NCI-H748 (cell line): Measurements from ENCODE around the gene PIP5KL1.
A peak's percentile ranks its signal among the peaks of the same experiment; 100 is the strongest.

Experiments
- DNase-seq: peaks from one replicate; lab custom pipeline; 2025; ENCODE audit not compliant: unreplicated experiment; lab: John Stamatoyannopoulos, UW

PIP5KL1 gene

GRCh38 chr9:127916720-127917581, 13.6 kb downstream of the PIP5KL1 start, which contains the start of gene ST6GALNAC4:
ST6GALNAC4 (minus strand) TSS chr9:127917041; CDS start chr9:127916419, 622 bp downstream.
- DNase-seq = peak; percentile 89

- DNase-seq = no peak
These were observed 14.5 kb downstream of the PIP5KL1 start for GRCh38 chr9:127915801-127916719.

- no peak for DNase-seq
These were observed 15.2 kb downstream of the PIP5KL1 start for GRCh38 chr9:127915325-127915752.

DNA sequence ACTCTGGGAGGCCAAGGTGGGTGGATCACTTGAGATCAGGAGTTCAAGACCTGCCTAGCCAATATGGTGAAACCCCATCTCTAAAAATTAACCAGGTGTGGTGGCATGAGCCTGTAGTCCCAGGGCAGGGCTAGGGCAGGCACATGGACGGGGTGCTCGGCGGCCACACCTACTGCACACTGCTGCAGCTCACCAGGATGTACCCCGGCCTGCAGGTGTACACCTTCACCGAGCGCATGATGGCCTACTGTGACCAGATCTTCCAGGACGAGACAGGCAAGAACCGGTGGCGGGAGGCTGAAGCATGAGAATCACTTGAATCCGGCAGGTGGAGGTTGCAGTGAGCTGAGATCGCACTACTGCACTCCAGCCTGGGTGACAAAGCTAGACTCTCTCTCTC, 16.9 kb downstream of the PIP5KL1 start:
- no peak for DNase-seq

- DNase-seq = peak; percentile 23
These were observed 17.7 kb downstream of the PIP5KL1 start for GRCh38 chr9:127912882-127913281.

GRCh38 chr9:127912296-127912695, 18.3 kb downstream of the PIP5KL1 start:
- DNase-seq = no peak

- no peak for DNase-seq
These were observed 19.9 kb downstream of the PIP5KL1 start for GRCh38 chr9:127910613-127911205.

GRCh38 chr9:127909839-127910273, 20.7 kb downstream of the PIP5KL1 start:
- no peak for DNase-seq

DNA sequence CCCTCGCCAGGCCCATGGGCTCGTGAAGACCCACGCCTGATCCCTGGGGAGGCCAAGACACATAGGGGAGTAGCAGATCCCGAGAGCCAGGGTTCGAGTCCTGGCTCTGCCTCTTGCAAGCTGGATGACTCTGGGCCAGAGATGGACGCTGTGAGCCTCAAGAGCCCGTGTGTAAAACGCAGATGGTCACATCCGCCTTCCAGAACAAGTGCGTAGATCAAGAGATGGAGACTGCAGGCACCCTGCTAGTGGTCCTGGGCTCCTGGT, 22.0 kb downstream of the PIP5KL1 start:
- DNase-seq = no peak

GRCh38 chr9:127907867-127908659, 22.5 kb downstream of the PIP5KL1 start:
- DNase-seq = no peak

- DNase-seq = no peak
These were observed 24.8 kb downstream of the PIP5KL1 start for GRCh38 chr9:127905788-127906191.

DNA sequence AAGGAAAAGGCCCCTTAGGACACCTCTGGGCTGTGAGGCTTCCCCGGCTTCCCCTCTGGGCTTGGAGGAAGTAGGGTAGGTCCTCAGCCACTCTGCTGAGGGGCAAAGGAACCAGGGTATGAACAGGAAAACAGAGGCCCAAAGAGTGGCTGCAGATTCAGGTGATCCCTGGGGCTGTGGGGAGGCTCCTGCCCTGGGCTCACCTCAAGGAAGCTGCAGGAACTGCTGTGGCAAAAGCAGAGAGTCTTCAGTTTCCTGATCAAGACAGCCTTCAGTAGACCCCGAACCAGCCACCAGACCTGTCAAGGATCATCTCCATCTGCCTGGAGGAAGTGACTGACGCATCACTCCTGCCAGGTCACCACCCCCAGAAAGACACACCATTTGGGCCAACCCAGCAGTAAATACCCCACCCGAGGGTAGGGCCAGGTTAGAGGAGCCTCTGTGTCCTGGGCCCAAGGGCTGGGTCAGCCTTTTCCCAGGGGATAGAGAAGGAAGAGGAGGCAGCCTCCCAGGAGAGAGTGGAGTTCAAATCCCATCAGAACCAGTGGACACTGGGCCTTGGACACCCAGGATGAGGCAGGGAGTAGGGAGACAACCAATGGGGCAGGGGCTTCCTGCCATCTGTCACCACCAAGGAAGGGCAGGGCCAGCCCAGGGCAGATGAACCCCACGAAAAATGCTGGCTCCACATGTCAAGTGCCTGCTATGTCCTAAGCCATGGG, 25.4 kb downstream of the PIP5KL1 start:
- DNase-seq = no peak

DNA sequence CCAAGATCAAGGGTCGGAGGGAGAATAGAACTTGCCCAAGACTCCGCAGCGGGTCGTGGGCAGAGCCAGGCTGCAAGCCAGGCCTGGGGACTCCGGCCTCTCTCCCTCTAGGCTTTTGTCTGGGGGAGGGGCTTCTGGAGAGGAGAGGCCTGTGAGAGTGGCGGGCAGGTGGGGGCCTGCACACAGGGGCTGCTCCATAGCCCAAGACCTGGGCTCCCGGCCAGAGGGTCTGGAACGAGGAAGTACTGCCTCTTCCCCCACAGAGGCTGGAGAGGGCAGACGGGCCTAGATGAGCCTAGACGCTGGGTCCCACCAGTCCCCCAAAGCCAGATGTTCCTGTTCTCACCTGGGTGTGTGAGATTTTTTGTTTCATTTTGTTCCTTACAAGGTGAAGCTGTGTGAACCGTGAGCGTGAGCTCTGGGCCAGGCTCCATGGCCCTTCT, 26.0 kb downstream of the PIP5KL1 start:
- DNase-seq = no peak

GRCh38 chr9:127903557-127904475, 26.8 kb downstream of the PIP5KL1 start:
- DNase-seq = no peak

DNA sequence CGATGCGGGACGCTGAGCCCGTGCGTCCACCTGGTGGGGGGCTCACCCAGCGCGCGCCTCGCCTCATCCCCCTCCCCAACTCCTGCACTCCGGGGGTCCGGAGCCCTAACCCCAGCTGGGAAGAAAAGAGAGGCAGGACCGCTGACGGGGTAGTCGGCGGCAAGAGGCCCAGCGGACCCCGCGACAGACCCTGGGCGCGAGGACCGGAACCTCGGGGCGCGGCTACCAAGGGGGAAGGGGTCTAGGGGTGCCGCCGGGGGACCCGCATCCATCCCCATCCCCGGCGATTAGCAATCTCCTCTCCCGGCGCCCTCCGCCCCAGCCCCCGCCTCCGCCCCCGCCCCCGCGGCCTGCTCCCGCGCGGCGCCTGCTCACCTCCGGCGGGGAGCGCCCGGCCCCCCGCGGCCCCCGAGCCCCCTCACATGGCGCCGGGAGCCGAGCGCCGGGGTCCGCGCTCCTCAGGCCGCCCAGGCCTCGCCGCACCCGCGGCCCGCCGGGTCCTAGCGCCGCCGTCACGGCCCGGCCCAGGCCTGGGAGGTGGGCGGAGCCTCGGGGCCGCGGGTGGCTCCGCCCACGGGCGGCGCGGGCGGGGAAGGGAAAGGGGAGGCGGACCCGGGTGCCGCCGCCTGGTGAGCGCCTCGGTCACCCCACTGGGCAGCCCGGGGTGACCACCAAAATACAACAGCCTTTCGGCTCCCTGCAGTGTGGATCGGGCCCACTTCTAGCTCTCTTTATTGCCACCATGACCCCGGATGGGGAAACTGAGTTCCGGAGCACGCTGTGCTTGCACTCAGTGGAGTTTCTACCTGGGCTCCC, 31.2 kb downstream of the PIP5KL1 start, which contains the start of gene ST6GALNAC6:
TSS of gene ST6GALNAC6 (minus strand) at position 476 of the 816 bp plus-strand sequence. CDS start 1,622 bp downstream, outside the sequence.
- DNase-seq = peak; percentile 82

- peak; percentile 39 for DNase-seq
These were observed 32.0 kb downstream of the PIP5KL1 start for GRCh38 chr9:127898433-127899127.

GRCh38 chr9:127897193-127897692, 33.3 kb downstream of the PIP5KL1 start:
- DNase-seq = peak; percentile 68
